ENCODE results near the gene CD300E.
"Not testable (repeated sequence)": the region's sequence is repeated elsewhere in the genome, so short reads cannot be mapped to it uniquely, and the experiment has no call there.

Gene CD300E

GRCh38 chr17:74645010-74645409, 21.5 kb upstream of the CD300E start:
- no peaks in the 10 kb centered on the region for H3K9me3 ChIP-seq (ENCODE audit: low read length)
- H3K36me3 ChIP-seq (ENCODE audit: insufficient read depth, low read length): no peaks in the 10 kb centered on the region
- H3K4me3 ChIP-seq (ENCODE audit: low read depth in 1 of 2, low read length in 2 of 2): no peak overlapping the region
- H3K9ac ChIP-seq (ENCODE audit: low read length): no peak overlapping the region
- H3K4me1 ChIP-seq (ENCODE audit: insufficient read depth, low read length): peaks cover 4% of the 10 kb centered on the region
- H3K27me3 ChIP-seq (ENCODE audit: control insufficient read depth in 1 of 2, insufficient read depth in 2 of 2, low read length in 2 of 2): no peaks in the 10 kb centered on the region
- no peak overlapping the region for H3K27ac ChIP-seq (ENCODE audit: low read depth, low read length)

DNA sequence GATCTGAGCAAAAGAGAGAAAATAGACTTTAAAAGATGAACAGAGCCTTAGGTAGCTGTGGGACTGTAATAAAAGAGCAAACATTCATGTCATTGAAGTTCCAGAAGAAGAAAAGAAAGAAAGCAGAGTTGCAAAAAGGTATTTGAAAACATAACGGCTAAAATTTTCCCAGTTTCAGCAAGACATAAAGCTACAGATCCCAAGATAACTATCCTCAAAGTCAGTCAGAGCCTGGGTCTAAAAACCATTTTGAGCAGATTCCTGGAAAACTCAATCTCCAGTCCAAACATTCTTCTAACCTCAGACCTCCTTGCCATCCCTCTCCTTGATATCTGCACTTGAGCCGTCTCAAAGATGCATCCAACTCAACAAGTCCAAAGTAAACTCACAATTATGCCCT, 20.9 kb upstream of the CD300E start:
- Histone ChIP-seq H3K4me3 (ENCODE audit: low read depth in 1 of 2, low read length in 2 of 2) (no peak overlapping the region), H3K27me3 (ENCODE audit: control insufficient read depth in 1 of 2, insufficient read depth in 2 of 2, low read length in 2 of 2) (no peaks in the 10 kb centered on the region), H3K9ac (ENCODE audit: low read length) (no peak overlapping the region), H3K4me1 (ENCODE audit: insufficient read depth, low read length) (peaks cover 4% of the 10 kb centered on the region), H3K9me3 (ENCODE audit: low read length) (no peaks in the 10 kb centered on the region), H3K27ac (ENCODE audit: low read depth, low read length) (no peak overlapping the region), H3K36me3 (ENCODE audit: insufficient read depth, low read length) (no peaks in the 10 kb centered on the region)

GRCh38 chr17:74643826-74644225, 20.3 kb upstream of the CD300E start:
- Histone ChIP-seq H3K36me3 (ENCODE audit: insufficient read depth, low read length) (no peaks in the 10 kb centered on the region), H3K9me3 (ENCODE audit: low read length) (no peaks in the 10 kb centered on the region), H3K9ac (ENCODE audit: low read length) (no peak overlapping the region), H3K27ac (ENCODE audit: low read depth, low read length) (no peak overlapping the region), H3K4me3 (ENCODE audit: low read depth in 1 of 2, low read length in 2 of 2) (no peak overlapping the region), H3K27me3 (ENCODE audit: control insufficient read depth in 1 of 2, insufficient read depth in 2 of 2, low read length in 2 of 2) (no peaks in the 10 kb centered on the region), H3K4me1 (ENCODE audit: insufficient read depth, low read length) (peaks cover 4% of the 10 kb centered on the region)

DNA sequence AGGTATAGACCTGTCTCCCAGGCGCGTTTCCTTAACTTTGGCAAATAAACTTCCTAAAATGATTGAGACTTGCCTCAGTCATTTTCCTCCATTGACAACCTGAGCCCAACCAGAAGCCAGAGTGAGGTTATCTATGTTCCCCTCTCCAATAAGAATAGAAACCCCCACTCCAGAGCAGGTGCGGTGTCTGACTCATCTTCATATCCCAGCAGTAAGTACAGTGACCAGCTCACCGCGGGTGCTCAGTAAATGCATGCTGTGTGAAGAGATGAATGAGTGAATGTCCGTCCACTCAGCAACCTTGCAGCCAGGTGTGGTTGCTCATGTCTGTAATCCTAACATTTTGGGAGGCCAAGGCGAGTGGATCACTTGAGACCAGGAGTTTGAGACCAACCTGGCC, 19.5 kb upstream of the CD300E start:
- Histone ChIP-seq H3K4me3 (ENCODE audit: low read depth in 1 of 2, low read length in 2 of 2) (no peak overlapping the region), H3K9ac (ENCODE audit: low read length) (no peak overlapping the region), H3K9me3 (ENCODE audit: low read length) (no peaks in the 10 kb centered on the region), H3K36me3 (ENCODE audit: insufficient read depth, low read length) (no peaks in the 10 kb centered on the region), H3K27me3 (ENCODE audit: control insufficient read depth in 1 of 2, insufficient read depth in 2 of 2, low read length in 2 of 2) (no peaks in the 10 kb centered on the region), H3K4me1 (ENCODE audit: insufficient read depth, low read length) (no peaks in the 10 kb centered on the region), H3K27ac (ENCODE audit: low read depth, low read length) (no peak overlapping the region)

DNA sequence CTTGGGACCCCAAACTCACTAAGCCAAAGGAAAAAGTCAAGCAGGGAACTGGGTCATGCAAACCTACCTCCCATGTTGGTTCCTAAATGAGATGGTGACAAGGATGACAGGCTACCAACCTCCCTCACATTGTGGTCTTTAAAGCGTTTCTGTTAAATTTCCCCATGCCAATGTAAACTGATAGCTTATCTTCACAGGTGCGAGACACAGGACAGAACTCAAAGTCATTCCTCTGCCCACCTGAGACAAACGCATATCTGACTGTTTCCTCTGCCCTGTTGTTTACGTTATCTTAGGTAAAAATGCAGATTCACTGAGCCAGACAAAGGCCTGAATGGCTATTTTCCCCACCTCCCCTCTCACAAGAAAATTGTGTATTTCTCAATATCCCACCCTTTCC, 19.0 kb upstream of the CD300E start:
- Histone ChIP-seq H3K36me3 (ENCODE audit: insufficient read depth, low read length) (no peaks in the 10 kb centered on the region), H3K27ac (ENCODE audit: low read depth, low read length) (no peak overlapping the region), H3K4me3 (ENCODE audit: low read depth in 1 of 2, low read length in 2 of 2) (no peak overlapping the region), H3K27me3 (ENCODE audit: control insufficient read depth in 1 of 2, insufficient read depth in 2 of 2, low read length in 2 of 2) (no peaks in the 10 kb centered on the region), H3K4me1 (ENCODE audit: insufficient read depth, low read length) (no peaks in the 10 kb centered on the region), H3K9ac (ENCODE audit: low read length) (no peak overlapping the region), H3K9me3 (ENCODE audit: low read length) (no peaks in the 10 kb centered on the region)

- no peaks in the 10 kb centered on the region for H3K27me3 ChIP-seq (ENCODE audit: control insufficient read depth in 1 of 2, insufficient read depth in 2 of 2, low read length in 2 of 2)
- H3K9ac ChIP-seq (ENCODE audit: low read length): no peak overlapping the region
- no peak overlapping the region for H3K4me3 ChIP-seq (ENCODE audit: low read depth in 1 of 2, low read length in 2 of 2)
- no peaks in the 10 kb centered on the region for H3K9me3 ChIP-seq (ENCODE audit: low read length)
- H3K36me3 ChIP-seq (ENCODE audit: insufficient read depth, low read length): no peaks in the 10 kb centered on the region
- no peak overlapping the region for H3K27ac ChIP-seq (ENCODE audit: low read depth, low read length)
- H3K4me1 ChIP-seq (ENCODE audit: insufficient read depth, low read length): no peaks in the 10 kb centered on the region
These were observed 18.4 kb upstream of the CD300E start for GRCh38 chr17:74641958-74642298.

DNA sequence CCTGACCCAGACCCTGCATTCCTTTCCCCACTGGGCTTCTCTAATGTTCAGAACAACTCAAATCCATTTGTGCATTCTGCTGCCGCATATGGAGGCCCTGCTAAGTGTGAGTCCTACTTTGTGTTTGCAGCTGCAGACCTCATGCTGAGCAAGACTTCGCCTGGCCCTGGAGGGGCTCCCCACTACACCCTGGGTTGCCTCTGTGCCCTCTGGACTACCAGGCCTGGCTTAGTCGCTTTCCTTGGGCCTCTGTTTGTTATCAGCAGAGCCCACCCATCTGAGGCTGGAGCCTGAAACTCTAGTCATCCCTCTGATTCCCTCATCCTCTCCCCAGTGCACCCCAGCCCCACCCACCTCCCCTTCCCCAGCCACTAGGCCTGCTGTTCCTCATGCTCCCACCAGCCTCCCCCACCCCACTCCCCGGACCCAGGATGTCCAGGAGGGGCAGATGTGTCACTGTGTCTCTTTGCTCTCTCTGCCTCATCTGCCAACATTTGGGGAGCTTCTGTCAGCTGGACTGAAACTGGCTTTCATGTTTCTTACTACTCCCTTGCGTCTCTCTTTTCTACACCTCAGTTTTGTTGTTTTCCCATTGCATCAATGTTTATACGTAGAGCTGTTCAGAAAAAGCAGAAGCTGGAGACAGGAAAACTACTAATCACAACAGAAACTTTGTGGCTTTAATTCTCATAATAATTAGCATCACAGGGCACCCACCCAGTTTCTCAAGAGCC, 17.9 kb upstream of the CD300E start:
- no peaks in the 10 kb centered on the region for H3K36me3 ChIP-seq (ENCODE audit: insufficient read depth, low read length)
- H3K9me3 ChIP-seq (ENCODE audit: low read length): no peaks in the 10 kb centered on the region
- no peaks in the 10 kb centered on the region for H3K27me3 ChIP-seq (ENCODE audit: control insufficient read depth in 1 of 2, insufficient read depth in 2 of 2, low read length in 2 of 2)
- H3K4me3 ChIP-seq (ENCODE audit: low read depth in 1 of 2, low read length in 2 of 2): no peak overlapping the region
- no peak overlapping the region for H3K9ac ChIP-seq (ENCODE audit: low read length)
- H3K4me1 ChIP-seq (ENCODE audit: insufficient read depth, low read length): no peaks in the 10 kb centered on the region
- no peak overlapping the region for H3K27ac ChIP-seq (ENCODE audit: low read depth, low read length)

GRCh38 chr17:74639704-74640151, 16.2 kb upstream of the CD300E start:
- Histone ChIP-seq H3K36me3 (ENCODE audit: insufficient read depth, low read length) (no peaks in the 10 kb centered on the region), H3K27ac (ENCODE audit: low read depth, low read length) (no peak overlapping the region), H3K4me3 (ENCODE audit: low read depth in 1 of 2, low read length in 2 of 2) (no peak overlapping the region), H3K27me3 (ENCODE audit: control insufficient read depth in 1 of 2, insufficient read depth in 2 of 2, low read length in 2 of 2) (no peaks in the 10 kb centered on the region), H3K9me3 (ENCODE audit: low read length) (no peaks in the 10 kb centered on the region), H3K9ac (ENCODE audit: low read length) (no peak overlapping the region), H3K4me1 (ENCODE audit: insufficient read depth, low read length) (no peaks in the 10 kb centered on the region)

- no peak overlapping the region for H3K27ac ChIP-seq (ENCODE audit: low read depth, low read length)
- H3K4me3 ChIP-seq (ENCODE audit: low read depth in 1 of 2, low read length in 2 of 2): no peak overlapping the region
- H3K27me3 ChIP-seq (ENCODE audit: control insufficient read depth in 1 of 2, insufficient read depth in 2 of 2, low read length in 2 of 2): no peaks in the 10 kb centered on the region
- no peaks in the 10 kb centered on the region for H3K4me1 ChIP-seq (ENCODE audit: insufficient read depth, low read length)
- no peaks in the 10 kb centered on the region for H3K9me3 ChIP-seq (ENCODE audit: low read length)
- no peaks in the 10 kb centered on the region for H3K36me3 ChIP-seq (ENCODE audit: insufficient read depth, low read length)
- no peak overlapping the region for H3K9ac ChIP-seq (ENCODE audit: low read length)
These were observed 14.4 kb upstream of the CD300E start for GRCh38 chr17:74637926-74638325.

DNA sequence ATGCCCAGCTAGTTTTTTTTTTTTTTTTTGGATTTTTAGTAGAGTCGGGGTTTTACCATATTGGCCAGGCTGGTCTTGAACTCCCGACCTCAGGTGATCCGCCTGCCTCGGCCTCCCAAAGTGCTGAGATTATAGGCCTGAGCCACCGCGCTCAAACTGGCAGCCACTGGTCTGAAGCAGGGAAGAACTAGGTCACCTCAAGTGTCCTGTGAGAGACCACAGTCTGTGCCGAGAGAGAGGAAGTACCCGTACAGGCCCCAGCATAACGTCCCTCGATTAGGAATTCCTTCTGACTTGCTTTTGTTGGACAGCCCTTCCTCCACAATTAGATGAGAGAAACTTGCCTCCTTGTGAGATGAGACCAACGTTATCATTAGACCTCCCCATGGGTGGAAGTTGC, 13.7 kb upstream of the CD300E start:
- H3K4me1 ChIP-seq (ENCODE audit: insufficient read depth, low read length): peaks cover 4% of the 10 kb centered on the region
- H3K27ac ChIP-seq (ENCODE audit: low read depth, low read length): no peak overlapping the region
- H3K9ac ChIP-seq (ENCODE audit: low read length): no peak overlapping the region
- H3K27me3 ChIP-seq (ENCODE audit: control insufficient read depth in 1 of 2, insufficient read depth in 2 of 2, low read length in 2 of 2): no peaks in the 10 kb centered on the region
- H3K4me3 ChIP-seq (ENCODE audit: low read depth in 1 of 2, low read length in 2 of 2): no peak overlapping the region
- H3K36me3 ChIP-seq (ENCODE audit: insufficient read depth, low read length): no peaks in the 10 kb centered on the region
- no peaks in the 10 kb centered on the region for H3K9me3 ChIP-seq (ENCODE audit: low read length)

DNA sequence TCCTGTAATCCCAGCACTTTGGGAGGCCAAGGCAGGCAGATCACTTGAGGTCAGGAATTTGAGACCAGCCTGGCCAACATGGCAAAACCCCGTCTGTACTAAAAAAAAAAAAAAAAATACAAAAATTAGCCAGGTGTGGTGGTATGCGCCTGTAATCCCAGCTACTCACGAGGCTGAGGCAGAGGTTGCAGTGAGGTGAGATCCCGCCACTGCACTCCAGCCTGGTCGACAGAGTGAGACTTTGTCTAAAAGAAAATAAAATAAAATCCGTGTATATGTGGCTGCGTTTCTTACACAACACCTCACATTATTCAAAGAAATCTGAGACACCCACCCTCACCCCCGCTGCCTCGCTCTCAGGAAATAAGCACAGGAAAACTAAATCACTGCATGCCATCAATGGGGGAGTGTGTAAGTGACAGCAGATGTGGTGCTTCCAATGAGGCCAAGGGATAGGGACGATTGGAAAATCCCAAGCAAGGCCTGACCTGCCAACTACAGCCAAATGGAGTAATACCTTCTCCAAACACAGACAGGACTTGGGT, 13.1 kb upstream of the CD300E start:
- not testable (repeated sequence) for H3K27me3 ChIP-seq (ENCODE audit: control insufficient read depth in 1 of 2, insufficient read depth in 2 of 2, low read length in 2 of 2); H3K36me3 ChIP-seq (ENCODE audit: insufficient read depth, low read length); H3K9ac ChIP-seq (ENCODE audit: low read length); H3K4me3 ChIP-seq (ENCODE audit: low read depth in 1 of 2, low read length in 2 of 2); H3K27ac ChIP-seq (ENCODE audit: low read depth, low read length); H3K9me3 ChIP-seq (ENCODE audit: low read length)
- peaks cover 10% of the 10 kb centered on the region for H3K4me1 ChIP-seq (ENCODE audit: insufficient read depth, low read length)

GRCh38 chr17:74635418-74635817, 11.9 kb upstream of the CD300E start:
- Histone ChIP-seq H3K9ac (ENCODE audit: low read length) (no peak overlapping the region), H3K36me3 (ENCODE audit: insufficient read depth, low read length) (no peaks in the 10 kb centered on the region), H3K9me3 (ENCODE audit: low read length) (no peaks in the 10 kb centered on the region), H3K27ac (ENCODE audit: low read depth, low read length) (no peak overlapping the region), H3K27me3 (ENCODE audit: control insufficient read depth in 1 of 2, insufficient read depth in 2 of 2, low read length in 2 of 2) (no peaks in the 10 kb centered on the region), H3K4me1 (ENCODE audit: insufficient read depth, low read length) (peaks cover 10% of the 10 kb centered on the region), H3K4me3 (ENCODE audit: low read depth in 1 of 2, low read length in 2 of 2) (no peak overlapping the region)

Measured in muscle layer of colon (tissue), 2 donors.